ENCODE results near the gene IGF2BP1.
A peak's percentile ranks its signal among the peaks of the same experiment; 100 is the strongest.
"Not testable (repeated sequence)": the region's sequence is repeated elsewhere in the genome, so short reads cannot be mapped to it uniquely, and the experiment has no call there.

IGF2BP1 gene

DNA sequence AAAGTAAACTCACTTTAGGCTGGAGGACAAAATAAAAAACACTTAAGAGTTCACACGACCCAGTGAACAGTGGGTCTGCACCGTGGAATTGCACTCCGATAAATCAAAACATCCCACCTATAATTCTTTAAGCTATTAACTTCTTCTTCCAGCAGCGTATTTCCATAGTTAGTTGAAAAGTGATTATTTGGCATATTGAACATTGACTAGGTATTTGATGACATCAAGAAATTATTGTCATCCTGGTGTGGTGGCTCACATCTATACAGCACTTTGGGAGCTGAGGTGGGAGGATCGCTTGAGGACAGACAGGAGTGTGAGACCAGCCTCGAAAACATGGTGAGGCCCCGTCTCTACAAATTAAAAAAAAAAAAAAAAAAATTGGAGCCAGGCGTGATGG is 23.4 kb downstream of the IGF2BP1 start:
- DNase-seq: no peak

- no peak for DNase-seq
These were observed 24.0 kb downstream of the IGF2BP1 start for GRCh38 chr17:49021095-49021767.

DNA sequence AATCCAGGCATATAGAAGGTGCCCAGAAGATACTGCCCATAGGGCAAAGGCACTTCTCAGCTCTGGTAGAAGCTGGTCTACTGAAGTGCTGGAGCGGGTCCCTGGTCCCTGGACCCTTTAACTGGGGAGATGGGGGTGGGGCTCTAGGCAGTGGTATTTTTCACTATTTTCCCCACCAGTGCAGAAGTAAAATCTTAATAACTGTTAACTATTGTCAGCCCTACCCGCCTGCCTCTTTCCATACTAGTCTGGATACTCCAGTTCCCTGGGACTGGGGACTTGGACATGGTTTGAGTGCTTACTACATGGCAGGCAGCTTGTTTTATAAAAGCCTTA is 24.6 kb downstream of the IGF2BP1 start:
- DNase-seq: no peak

GRCh38 chr17:49022391-49022941 is 25.3 kb downstream of the IGF2BP1 start:
- peak; percentile 82 for DNase-seq

- no peak for DNase-seq
These were observed 27.3 kb downstream of the IGF2BP1 start for GRCh38 chr17:49024523-49024922.

DNA sequence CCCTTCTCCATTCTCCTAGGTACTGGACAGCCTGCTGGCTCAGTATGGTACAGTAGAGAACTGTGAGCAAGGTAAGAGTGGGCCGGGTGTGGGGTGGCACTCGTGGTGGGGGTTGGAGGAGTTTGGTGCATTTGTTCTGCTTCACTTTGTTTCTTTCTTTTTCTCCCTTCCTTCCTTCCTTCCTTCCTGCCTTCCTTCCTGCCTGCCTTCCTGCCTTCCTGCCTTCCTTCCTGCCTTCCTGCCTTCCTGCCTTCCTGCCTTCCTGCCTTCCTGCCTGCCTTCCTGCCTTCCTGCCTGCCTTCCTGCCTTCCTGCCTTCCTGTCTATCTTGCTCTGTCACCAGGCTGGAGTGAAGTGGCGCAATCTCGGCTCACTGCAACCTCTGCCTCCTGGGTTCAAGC is 29.3 kb downstream of the IGF2BP1 start:
- not testable (repeated sequence) for DNase-seq

DNA sequence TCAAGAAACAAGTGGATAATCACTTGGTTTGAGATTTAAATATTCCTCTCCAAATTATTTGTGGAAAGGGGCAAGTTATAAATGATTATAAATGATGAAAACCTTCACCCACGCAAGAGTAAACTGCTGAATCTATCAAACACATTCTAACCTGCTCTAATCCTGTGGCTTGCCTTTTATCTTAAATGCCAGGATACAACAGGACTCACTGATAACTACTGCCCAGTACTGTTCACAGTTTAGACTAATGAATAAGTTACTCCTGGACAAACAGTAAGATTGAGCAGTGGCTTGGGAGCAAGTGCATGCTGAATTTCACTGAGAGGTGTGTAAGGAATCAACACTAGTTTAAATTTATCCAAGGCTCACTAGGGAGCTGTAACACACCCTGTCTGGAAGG is 31.1 kb downstream of the IGF2BP1 start:
- DNase-seq: no peak

GRCh38 chr17:49029801-49030200 is 32.6 kb downstream of the IGF2BP1 start:
- no peak for DNase-seq

DNA sequence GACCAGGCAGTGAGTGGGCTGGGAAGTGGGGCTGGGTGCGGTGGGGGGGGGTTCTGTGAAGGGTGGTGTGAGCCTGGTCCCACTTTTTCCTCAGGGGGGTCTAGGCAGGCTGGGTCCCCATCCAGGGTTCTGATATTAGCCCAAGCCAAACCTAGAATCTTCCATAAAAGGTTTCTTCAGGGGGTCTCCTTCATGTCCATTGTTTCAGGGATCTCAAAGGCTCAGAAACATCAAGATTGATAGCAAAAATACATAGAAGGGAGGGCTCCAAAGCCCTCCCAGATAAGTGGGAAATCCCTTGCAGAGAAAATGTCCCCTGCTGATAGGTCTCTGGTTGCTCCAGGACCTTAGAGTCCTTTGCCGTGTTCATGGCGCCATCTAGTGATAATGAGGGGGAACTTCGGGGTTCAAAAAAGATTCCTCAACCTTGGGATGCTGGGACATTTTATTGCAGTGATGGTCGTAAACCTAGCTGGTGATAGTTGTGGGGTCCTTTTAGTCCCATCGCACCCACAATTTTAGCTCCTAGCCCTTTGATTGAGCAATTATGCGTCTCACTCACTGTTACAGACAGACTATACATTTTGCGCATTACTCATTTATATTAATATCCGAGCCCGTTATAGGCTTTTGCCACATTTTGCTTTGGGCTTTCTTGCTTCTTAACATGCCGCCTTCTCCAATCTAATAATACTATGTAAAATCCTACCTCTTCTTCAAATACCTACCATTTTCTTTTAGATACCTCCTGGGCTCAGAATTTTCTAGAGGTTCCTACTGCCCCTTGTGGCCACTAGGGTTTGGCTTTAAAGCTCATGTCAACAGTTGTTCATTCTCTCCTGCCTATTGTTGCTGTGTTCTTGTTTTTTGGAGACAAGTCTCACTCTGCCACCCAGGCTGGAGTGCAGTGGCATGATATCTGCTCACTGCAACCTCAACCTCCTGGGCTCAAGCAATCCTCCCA is 35.1 kb downstream of the IGF2BP1 start:
- peak; percentile 95 for DNase-seq

DNA sequence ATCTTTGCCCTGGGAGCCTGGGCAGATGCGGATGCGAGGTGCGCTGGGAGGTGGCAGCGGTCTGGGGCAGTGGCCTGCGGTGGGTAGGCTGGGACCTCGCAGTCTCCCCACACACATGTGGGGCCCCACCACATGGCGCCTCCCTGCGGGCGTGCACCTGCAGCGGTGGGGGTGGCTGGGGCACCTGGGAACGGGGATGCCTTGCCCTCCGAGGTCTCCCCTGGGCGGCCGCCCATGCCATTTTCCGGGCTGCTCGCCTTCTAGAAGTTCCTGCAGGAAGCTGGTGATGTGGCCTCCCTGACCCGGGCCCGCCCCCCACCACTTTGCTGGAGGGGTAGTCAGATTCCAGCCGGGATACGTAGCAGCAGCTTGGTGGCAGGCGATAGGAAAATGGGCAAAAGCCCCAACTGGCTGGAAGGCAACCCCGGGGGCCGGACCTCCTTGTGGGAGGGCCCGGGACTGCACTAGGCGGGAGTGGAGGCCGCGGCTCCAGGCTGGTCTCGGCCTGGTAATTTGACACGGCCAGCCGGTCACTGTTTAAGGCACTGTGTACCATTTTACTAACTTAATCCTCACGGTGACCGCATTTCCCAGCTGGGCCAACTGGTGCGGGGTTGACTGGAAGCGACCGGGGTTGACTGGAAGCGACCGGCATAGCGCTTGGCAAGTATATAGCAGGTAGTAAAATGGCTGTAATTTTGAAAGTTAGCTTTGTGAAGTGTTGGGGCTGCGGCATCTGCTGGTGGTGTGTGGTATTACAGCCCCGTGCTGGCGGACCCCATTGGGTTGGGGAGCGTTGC is 38.5 kb downstream of the IGF2BP1 start:
- DNase-seq: peak; percentile 76

DNA sequence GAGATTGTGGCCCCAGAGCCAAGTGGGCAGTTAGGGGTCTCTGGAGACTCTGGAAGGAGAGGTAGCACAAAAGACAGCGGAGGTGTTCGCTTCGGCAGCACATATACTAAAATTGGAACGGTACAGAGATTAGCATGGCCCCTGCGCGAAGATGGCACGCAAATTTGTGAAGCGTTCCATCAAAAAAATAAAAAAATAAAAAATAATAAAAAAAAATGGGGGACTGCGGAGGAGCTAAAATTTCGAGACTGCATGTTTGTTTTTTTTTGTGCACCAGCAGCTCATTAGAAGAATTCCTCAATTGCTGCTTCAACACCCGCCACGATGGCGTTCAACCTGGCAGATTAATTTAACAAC is 39.1 kb downstream of the IGF2BP1 start:
- no peak for DNase-seq

DNA sequence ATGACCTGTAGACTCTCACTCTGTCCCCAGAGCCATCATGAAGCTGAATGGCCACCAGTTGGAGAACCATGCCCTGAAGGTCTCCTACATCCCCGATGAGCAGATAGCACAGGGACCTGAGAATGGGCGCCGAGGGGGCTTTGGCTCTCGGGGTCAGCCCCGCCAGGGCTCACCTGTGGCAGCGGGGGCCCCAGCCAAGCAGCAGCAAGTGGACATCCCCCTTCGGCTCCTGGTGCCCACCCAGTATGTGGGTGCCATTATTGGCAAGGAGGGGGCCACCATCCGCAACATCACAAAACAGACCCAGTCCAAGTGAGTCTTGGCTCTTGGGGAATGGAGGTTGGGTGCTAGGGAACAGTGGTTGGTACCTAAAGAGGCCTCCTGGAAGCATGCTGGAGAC is 41.0 kb downstream of the IGF2BP1 start:
- DNase-seq: no peak

- no peak for DNase-seq
These were observed 41.4 kb downstream of the IGF2BP1 start for GRCh38 chr17:49038544-49038943.

DNA sequence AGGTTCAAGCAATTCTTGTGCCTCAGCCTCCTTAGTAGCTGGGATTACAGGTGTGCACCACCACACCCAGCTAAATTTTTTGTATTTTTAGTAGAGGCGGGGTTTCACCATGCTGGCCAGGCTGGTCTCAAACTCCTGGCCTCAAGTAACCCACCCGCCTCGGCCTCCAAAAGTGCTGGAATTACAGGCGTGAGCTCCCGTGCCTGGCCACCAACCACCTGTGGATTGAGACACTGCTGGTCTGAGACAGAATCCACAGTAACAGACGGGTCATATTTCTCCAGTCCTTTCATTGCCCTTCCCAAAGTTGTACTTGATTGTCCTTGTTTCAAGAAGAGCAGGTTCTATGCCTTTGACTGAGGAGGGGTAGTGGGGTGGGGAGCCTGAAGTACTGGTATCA is 42.3 kb downstream of the IGF2BP1 start:
- not testable (repeated sequence) for DNase-seq

- no peak for DNase-seq
These were observed 44.3 kb downstream of the IGF2BP1 start for GRCh38 chr17:49041527-49041926.

GRCh38 chr17:49045376-49045775 is 48.2 kb downstream of the IGF2BP1 start:
- no peak for DNase-seq

- no peak for DNase-seq
These were observed 49.7 kb downstream of the IGF2BP1 start for GRCh38 chr17:49046912-49047311.

GRCh38 chr17:49049265-49049664 is 52.1 kb downstream of the IGF2BP1 start:
- DNase-seq: no peak

DNA sequence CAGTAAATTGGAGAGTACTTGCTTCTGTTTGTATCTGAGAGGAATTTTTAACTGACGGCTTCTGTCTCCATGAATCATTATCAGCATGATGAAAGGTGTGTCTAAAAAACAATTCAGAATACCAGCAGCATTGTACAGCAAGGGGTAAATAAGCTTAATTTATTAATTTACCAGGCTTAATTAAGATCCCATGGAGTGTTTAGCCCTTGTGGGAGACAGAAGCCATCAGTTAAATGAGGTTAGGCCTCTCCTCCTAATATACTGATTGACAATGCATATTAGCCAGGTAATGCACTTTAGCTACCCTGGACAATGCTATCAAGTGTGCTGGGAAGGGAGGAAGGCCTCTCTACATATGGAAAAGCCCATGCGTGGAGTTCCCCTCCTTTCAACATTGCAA is 53.4 kb downstream of the IGF2BP1 start:
- no peak for DNase-seq

- DNase-seq: no peak
These were observed 54.1 kb downstream of the IGF2BP1 start for GRCh38 chr17:49051269-49051668.

DNA sequence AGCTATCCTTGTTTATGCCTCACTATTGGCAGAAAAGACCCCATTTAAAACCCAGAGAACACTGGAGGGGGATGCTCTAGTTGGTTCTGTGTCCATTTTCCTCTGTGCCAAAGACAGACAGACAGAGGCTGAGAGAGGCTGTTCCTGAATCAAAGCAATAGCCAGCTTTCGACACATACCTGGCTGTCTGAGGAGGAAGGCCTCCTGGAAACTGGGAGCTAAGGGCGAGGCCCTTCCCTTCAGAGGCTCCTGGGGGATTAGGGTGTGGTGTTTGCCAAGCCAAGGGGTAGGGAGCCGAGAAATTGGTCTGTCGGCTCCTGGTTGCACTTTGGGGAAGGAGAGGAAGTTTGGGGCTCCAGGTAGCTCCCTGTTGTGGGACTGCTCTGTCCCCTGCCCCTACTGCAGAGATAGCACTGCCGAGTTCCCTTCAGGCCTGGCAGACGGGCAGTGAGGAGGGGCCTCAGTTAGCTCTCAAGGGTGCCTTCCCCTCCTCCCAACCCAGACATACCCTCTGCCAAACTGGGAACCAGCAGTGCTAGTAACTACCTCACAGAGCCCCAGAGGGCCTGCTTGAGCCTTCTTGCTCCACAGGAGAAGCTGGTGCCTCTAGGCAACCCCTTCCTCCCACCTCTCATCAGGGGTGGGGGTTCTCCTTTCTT is 56.1 kb downstream of the IGF2BP1 start:
- DNase-seq: no peak

DNA sequence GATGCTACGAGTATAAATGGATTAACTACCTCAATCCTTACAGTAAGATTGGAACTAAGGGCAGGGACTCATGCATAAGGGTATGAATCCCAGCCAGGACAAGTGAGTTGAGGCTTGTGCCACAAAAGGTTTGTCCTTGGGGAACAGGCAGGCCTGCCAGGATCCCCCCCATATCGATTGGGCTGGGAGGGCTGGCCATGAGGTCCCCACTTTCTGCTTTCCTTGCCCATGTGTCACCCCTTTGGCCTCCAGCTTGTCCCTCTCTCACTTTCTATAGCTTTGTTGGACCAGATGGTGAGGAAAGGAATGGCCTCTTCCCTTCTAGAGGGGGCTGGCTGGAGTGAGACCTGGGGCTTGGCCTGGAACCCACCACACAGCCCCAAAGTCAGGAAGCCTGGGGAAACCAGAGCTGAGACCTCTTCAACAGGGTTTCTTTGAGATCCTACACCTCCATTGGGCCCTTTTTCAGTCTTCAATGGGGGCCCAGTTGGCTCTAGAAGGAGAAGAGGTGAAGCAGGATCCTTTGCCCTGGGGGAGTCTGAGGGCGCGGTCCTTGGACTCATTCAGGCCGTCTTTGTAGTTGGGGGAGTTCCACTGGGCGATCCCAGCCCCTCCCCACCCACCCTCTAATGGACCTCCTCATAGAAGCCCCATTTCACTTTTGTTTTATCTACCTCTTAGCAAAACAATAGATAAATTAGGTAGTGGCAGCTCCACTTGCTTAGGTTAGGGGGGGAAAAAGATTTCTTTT is 57.3 kb downstream of the IGF2BP1 start:
- DNase-seq: no peak
